Kidney capillary endothelial cell (primary cell): ENCODE results near the gene SELENOH.
A peak's percentile ranks its signal among the peaks of the same experiment; 100 is the strongest.
"Not testable (repeated sequence)": the region's sequence is repeated elsewhere in the genome, so short reads cannot be mapped to it uniquely, and the experiment has no call there.

Experiments
- DNase-seq: peaks from one replicate; pipeline ENCODE4 v3.0.0-alpha.2; 2018; ENCODE audit warnings: low spot score

SELENOH gene

GRCh38 chr11:57741132-57742086, at the start of gene SELENOH:
SELENOH (plus strand) TSS chr11:57741491; CDS start chr11:57741596, 105 bp downstream.
- peak; percentile 97 for DNase-seq

GRCh38 chr11:57698843-57699365, 42.4 kb upstream of the SELENOH start:
- no peak for DNase-seq

- no peak for DNase-seq
These were observed 41.5 kb upstream of the SELENOH start for GRCh38 chr11:57699813-57700212.

GRCh38 chr11:57700425-57700824, 40.9 kb upstream of the SELENOH start:
- no peak for DNase-seq

- no peak for DNase-seq
These were observed 38.0 kb upstream of the SELENOH start for GRCh38 chr11:57703341-57703740.

- DNase-seq = no peak
These were observed 36.4 kb upstream of the SELENOH start for GRCh38 chr11:57704932-57705331.

- not testable (repeated sequence) for DNase-seq
These were observed 35.9 kb upstream of the SELENOH start for GRCh38 chr11:57705432-57705831.

GRCh38 chr11:57709802-57710367, 31.4 kb upstream of the SELENOH start:
- no peak for DNase-seq

GRCh38 chr11:57711414-57712255, 29.7 kb upstream of the SELENOH start, which contains the start of gene MED19:
MED19 (minus strand) TSS chr11:57712215; CDS start chr11:57712179, 36 bp downstream.
- peak; percentile 58 for DNase-seq

- DNase-seq = peak; percentile 100
These were observed 28.8 kb upstream of the SELENOH start, which contains the start of gene TMX2 for GRCh38 chr11:57712256-57713150. TMX2 (plus strand) TSS chr11:57712593; CDS start chr11:57712619, 26 bp downstream.

GRCh38 chr11:57713835-57714234, 27.5 kb upstream of the SELENOH start:
- no peak for DNase-seq

GRCh38 chr11:57716726-57717125, 24.6 kb upstream of the SELENOH start:
- not testable (repeated sequence) for DNase-seq

- no peak for DNase-seq
These were observed 14.1 kb upstream of the SELENOH start for GRCh38 chr11:57727185-57727584.

GRCh38 chr11:57728829-57729228, 12.5 kb upstream of the SELENOH start:
- no peak for DNase-seq

- DNase-seq = no peak
These were observed 11.8 kb upstream of the SELENOH start for GRCh38 chr11:57729479-57729878.

GRCh38 chr11:57732661-57733060, 8.6 kb upstream of the SELENOH start:
- DNase-seq = no peak

GRCh38 chr11:57735619-57736298, 5.5 kb upstream of the SELENOH start:
- DNase-seq = no peak

GRCh38 chr11:57742087-57742452, 779 bp downstream of the SELENOH start:
- DNase-seq = no peak

- DNase-seq = no peak
These were observed 3.1 kb downstream of the SELENOH start for GRCh38 chr11:57744357-57744756.

- DNase-seq = no peak
These were observed 3.9 kb downstream of the SELENOH start for GRCh38 chr11:57745206-57745605.
